Skin epidermis (tissue), 12 donors: ENCODE results near the gene DAAM2.
A peak's percentile ranks its signal among the peaks of the same experiment; 100 is the strongest.

Source experiments
- H3K27ac ChIP-seq, 21 experiments: fragments of 200-600 bp; sonication (generic) in 11 of 21; one replicate each; pipeline ENCODE4 v1.5.0; 2020; ENCODE audit warnings: mild to moderate bottlenecking in 3 of 21, inconsistent platforms in 2 of 21, moderate library complexity in 2 of 21
- H3K4me3 ChIP-seq, 7 experiments: fragments of 200-600 bp; sonication (generic) in 2 of 7; one replicate each; pipeline ENCODE4 v1.5.0; 2020; ENCODE audit warnings: inconsistent platforms in 2 of 7, mild to moderate bottlenecking in 2 of 7, moderate library complexity in 1 of 7

The DAAM2 gene

GRCh38 chr6:39785281-39785680 is 6.9 kb upstream of the DAAM2 start:
- Histone ChIP-seq H3K27ac (no peak overlapping the region), H3K4me3 (no peak overlapping the region)

GRCh38 chr6:39786649-39787048 is 5.5 kb upstream of the DAAM2 start:
- H3K27ac ChIP-seq = no peak overlapping the region
- H3K4me3 ChIP-seq = no peak overlapping the region

- Histone ChIP-seq H3K4me3 (no peak overlapping the region), H3K27ac (no peak overlapping the region)
Observed at GRCh38 chr6:39787322-39787721, 4.9 kb upstream of the DAAM2 start.

GRCh38 chr6:39790772-39791171 is 1.4 kb upstream of the DAAM2 start:
- Histone ChIP-seq H3K27ac (no peak overlapping the region), H3K4me3 (no peak overlapping the region)

GRCh38 chr6:39791311-39791710 is 865 bp upstream of the DAAM2 start:
- peak overlapping the region in 1 of 21 experiments; percentile 80 for H3K27ac ChIP-seq
- no peak overlapping the region for H3K4me3 ChIP-seq

- peak overlapping the region; percentile 12 to 49 (median 37) for H3K4me3 ChIP-seq
- peak overlapping the region in 20 of 21 experiments; percentile 11 to 87 (median 71) for H3K27ac ChIP-seq
Observed at GRCh38 chr6:39792540-39793450, 619 bp downstream of the DAAM2 start.

GRCh38 chr6:39793516-39793915 is 1.3 kb downstream of the DAAM2 start:
- peak overlapping the region; percentile 12 to 49 (median 37) for H3K4me3 ChIP-seq
- peak overlapping the region in 14 of 21 experiments; percentile 12 to 87 (median 74) for H3K27ac ChIP-seq

- peak overlapping the region in 2 of 7 experiments; percentile 30 to 49 for H3K4me3 ChIP-seq
- peak overlapping the region in 4 of 21 experiments; percentile 70 to 81 (median 76) for H3K27ac ChIP-seq
Observed at GRCh38 chr6:39794231-39794630, 2.1 kb downstream of the DAAM2 start.

GRCh38 chr6:39797751-39798150 is 5.6 kb downstream of the DAAM2 start:
- Histone ChIP-seq H3K27ac (no peak overlapping the region), H3K4me3 (no peak overlapping the region)

GRCh38 chr6:39800034-39801032 is 8.2 kb downstream of the DAAM2 start:
- H3K4me3 ChIP-seq = no peak overlapping the region
- H3K27ac ChIP-seq = no peak overlapping the region

GRCh38 chr6:39801456-39802251 is 9.5 kb downstream of the DAAM2 start:
- peak overlapping the region in 3 of 21 experiments; percentile 10 to 47 (median 33) for H3K27ac ChIP-seq
- no peak overlapping the region for H3K4me3 ChIP-seq

GRCh38 chr6:39803872-39804271 is 11.7 kb downstream of the DAAM2 start:
- Histone ChIP-seq H3K27ac (peak overlapping the region in 2 of 21 experiments; percentile 6 to 31), H3K4me3 (no peak overlapping the region)

- H3K27ac ChIP-seq = no peak overlapping the region
- H3K4me3 ChIP-seq = no peak overlapping the region
Observed at GRCh38 chr6:39804466-39805065, 12.4 kb downstream of the DAAM2 start.

GRCh38 chr6:39806278-39806677 is 14.1 kb downstream of the DAAM2 start:
- H3K27ac ChIP-seq = no peak overlapping the region
- H3K4me3 ChIP-seq = no peak overlapping the region

- no peak overlapping the region for H3K4me3 ChIP-seq
- no peak overlapping the region for H3K27ac ChIP-seq
Observed at GRCh38 chr6:39808346-39808745, 16.2 kb downstream of the DAAM2 start.

GRCh38 chr6:39808964-39809363 is 16.8 kb downstream of the DAAM2 start:
- Histone ChIP-seq H3K4me3 (no peak overlapping the region), H3K27ac (peak overlapping the region in 1 of 21 experiments; percentile 33)

GRCh38 chr6:39811835-39812345 is 19.7 kb downstream of the DAAM2 start:
- Histone ChIP-seq H3K27ac (peak overlapping the region in 10 of 21 experiments; percentile 9 to 80 (median 50)), H3K4me3 (no peak overlapping the region)

- Histone ChIP-seq H3K27ac (peak overlapping the region in 7 of 21 experiments; percentile 16 to 80 (median 47)), H3K4me3 (no peak overlapping the region)
Observed at GRCh38 chr6:39812496-39812852, 20.3 kb downstream of the DAAM2 start.
